ENCODE data around the gene RUVBL2. TPM values are rescaled to one million over a fixed set of nuclear protein-coding genes. Genes with fewer than 3 reads are reported as not detected.

RUVBL2 gene
- total RNA-seq, 5 donors from 2014 or later (not counting 1 experiment from before 2014, with no cell fraction given) = 20.3 to 48.7 (median 41.4) TPM

DNA sequence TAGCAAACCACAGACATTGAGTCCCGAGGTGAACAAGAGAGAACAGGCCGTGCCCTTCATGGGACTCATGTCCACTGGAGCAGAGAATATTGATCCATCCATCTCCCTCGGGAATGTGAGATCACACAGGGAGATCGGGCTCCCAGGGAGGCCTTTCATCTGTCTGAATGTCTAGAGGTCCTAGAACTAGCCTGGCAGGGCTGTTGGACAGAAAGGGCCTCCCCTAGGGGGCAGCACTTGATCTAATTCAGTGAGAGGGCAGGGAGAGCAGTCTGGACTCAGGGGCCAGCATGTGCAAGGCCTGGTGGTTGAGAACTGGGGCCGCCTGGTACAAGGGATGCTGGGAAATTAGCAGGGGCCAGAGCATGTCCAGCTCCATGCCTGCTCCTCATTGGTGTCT lies 4.3 kb downstream of the RUVBL2 start:
- H3K27me3 Mint-ChIP-seq = no peaks in the 10 kb centered on the region
- 78% methylated on average over 4 of the region's 5 CpGs for WGBS (ENCODE audit: insufficient coverage)
- H3K4me1 Mint-ChIP-seq = peaks cover 27 to 31% (median 30%) of the 10 kb centered on the region in 3 donors
- ChIA-PET CTCF (interaction anchor here in 1 of 2 donors (0.5 to 0.9 kb wide), 3 partner anchors 22 to 66 kb away, joined by 3 read pairs; no protein-coding TSS in a partner anchor), POLR2A (interaction anchor here in 1 of 2 donors (0.5 kb wide), 1 partner anchor 25 kb away, joined by 4 read pairs; no protein-coding TSS in a partner anchor)
- Histone ChIP-seq H3K27me3 (replicated peaks in 1 of 2; ENCODE audit: control insufficient read depth in 2 of 2, extremely low read depth in 1 of 2, insufficient read depth in 2 of 2, low read length in 1 of 2) (no peaks in the 10 kb centered on the region), H3K36me3 (ENCODE audit: control insufficient read depth in 2 of 2, extremely low read depth in 1 of 2, insufficient read depth in 1 of 2, low read length in 1 of 2) (peaks cover 0 to 4% of the 10 kb centered on the region in 2 donors), H3K27ac (ENCODE audit: low read length) (no peak overlapping the region), H3K4me1 (ENCODE audit: control insufficient read depth in 1 of 2, extremely low read depth in 1 of 2, insufficient read depth in 2 of 2, low read length in 2 of 2) (peaks cover 3 to 25% of the 10 kb centered on the region in 2 experiments), H3K9me3 (no peaks in the 10 kb centered on the region), H3K4me3 (ENCODE audit: control insufficient read depth in 1 of 2, extremely low read depth in 1 of 2, low read length in 1 of 2) (no peak overlapping the region)
- no peak overlapping the region for H3K27ac Mint-ChIP-seq
- ATAC-seq (replicated peaks in 1 of 4) (no peak), DNase-seq (peak in 20 of 35 experiments; percentile 20 to 55 (median 34))
- H3K9me3 Mint-ChIP-seq = no peaks in the 10 kb centered on the region
- no peak overlapping the region for H3K4me3 Mint-ChIP-seq
- H3K36me3 Mint-ChIP-seq = peaks cover 5% of the 10 kb centered on the region

DNA sequence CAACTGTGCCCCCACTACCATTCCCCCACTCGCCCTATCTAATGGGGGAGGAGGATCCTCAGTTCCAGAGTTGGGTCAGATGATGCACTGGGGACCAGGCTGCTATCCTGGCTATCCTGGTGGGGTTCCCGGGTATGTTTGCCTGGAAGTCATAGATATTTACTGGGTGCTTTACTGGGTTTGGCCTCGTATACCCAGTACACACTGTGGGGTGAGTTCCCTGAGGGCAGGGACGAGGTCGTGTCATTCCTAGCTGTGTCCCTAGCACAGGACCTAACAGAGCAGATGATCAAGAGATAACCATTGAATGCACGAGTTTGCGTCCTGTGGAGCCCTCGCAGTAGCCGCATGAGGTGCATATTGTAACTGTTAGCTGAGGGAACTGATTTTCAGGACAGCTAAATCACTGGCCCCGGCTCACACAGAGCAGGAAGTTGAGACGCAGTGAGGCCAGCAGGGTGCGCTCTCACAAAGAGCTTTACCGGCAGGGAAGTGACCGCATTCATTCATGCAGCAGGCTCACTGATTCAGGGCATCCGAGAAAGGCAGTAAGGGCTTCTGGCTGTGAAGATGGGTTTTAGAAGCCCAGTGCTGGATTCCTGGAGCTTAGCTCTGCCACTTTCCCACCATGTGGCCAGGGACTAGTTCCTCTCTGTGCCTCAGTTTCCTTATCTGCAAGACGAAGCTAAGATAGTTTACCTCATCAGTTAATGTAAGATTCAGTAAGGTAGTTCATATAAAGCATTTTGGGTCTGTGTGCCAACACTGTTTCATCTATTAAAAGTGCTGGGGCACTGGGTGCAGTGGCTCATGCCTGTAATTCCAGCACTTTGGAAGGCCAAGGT lies 6.0 kb downstream of the RUVBL2 start:
- Histone ChIP-seq H3K27me3 (replicated peaks in 1 of 2; ENCODE audit: control insufficient read depth in 2 of 2, extremely low read depth in 1 of 2, insufficient read depth in 2 of 2, low read length in 1 of 2) (no peaks in the 10 kb centered on the region), H3K9me3 (no peaks in the 10 kb centered on the region), H3K4me1 (ENCODE audit: control insufficient read depth in 1 of 2, extremely low read depth in 1 of 2, insufficient read depth in 2 of 2, low read length in 2 of 2) (peaks cover 0 to 15% of the 10 kb centered on the region in 2 experiments), H3K36me3 (ENCODE audit: control insufficient read depth in 2 of 2, extremely low read depth in 1 of 2, insufficient read depth in 1 of 2, low read length in 1 of 2) (peaks cover 4 to 18% of the 10 kb centered on the region in 2 donors), H3K27ac (ENCODE audit: low read length) (no peak overlapping the region), H3K4me3 (ENCODE audit: control insufficient read depth in 1 of 2, extremely low read depth in 1 of 2, low read length in 1 of 2) (no peak overlapping the region)
- H3K36me3 Mint-ChIP-seq = peaks cover 11% of the 10 kb centered on the region
- no peak overlapping the region for H3K27ac Mint-ChIP-seq
- no peaks in the 10 kb centered on the region for H3K27me3 Mint-ChIP-seq
- POLR2A ChIA-PET = interaction anchor here in 1 of 2 donors (0.5 to 0.6 kb wide), 2 partner anchors 92 to 354 kb away, joined by 4 to 12 read pairs; no protein-coding TSS in a partner anchor
- CTCF ChIA-PET = interaction anchor here (0.6 to 1.6 kb wide), 6 partner anchors 9 to 199 kb away, joined by 3 to 7 read pairs (median 5); partner anchors contain the start of gene HSD17B14 (in 1 of the 2)
- DNase-seq (peak; percentile 42 to 76 (median 63)), ATAC-seq (replicated peaks in 1 of 4) (peak; percentile 75 to 89 (median 84))
- peaks cover 15 to 21% (median 20%) of the 10 kb centered on the region in 3 donors for H3K4me1 Mint-ChIP-seq
- no peak overlapping the region for H3K4me3 Mint-ChIP-seq
- no peaks in the 10 kb centered on the region for H3K9me3 Mint-ChIP-seq
- 71% methylated on average over 14 of the region's 16 CpGs for WGBS (ENCODE audit: insufficient coverage)

GRCh38 chr19:49004133-49004532 lies 10.4 kb downstream of the RUVBL2 start:
- no peaks in the 10 kb centered on the region for H3K9me3 Mint-ChIP-seq
- ATAC-seq (replicated peaks in 1 of 4) = no peak
- ChIA-PET CTCF (interaction anchor here (0.6 to 0.7 kb wide), 3 partner anchors 22 to 111 kb away, joined by 4 to 5 read pairs (median 4); no protein-coding TSS in a partner anchor), POLR2A (no interaction called here)
- H3K4me1 ChIP-seq (ENCODE audit: control insufficient read depth in 1 of 2, extremely low read depth in 1 of 2, insufficient read depth in 2 of 2, low read length in 2 of 2) = peaks cover 0 to 9% of the 10 kb centered on the region in 2 experiments
- whole genome bisulfite sequencing (ENCODE audit: insufficient coverage) = 98% methylated on average over 14 of the region's 15 CpGs
- H3K36me3 ChIP-seq (ENCODE audit: control insufficient read depth in 2 of 2, extremely low read depth in 1 of 2, insufficient read depth in 1 of 2, low read length in 1 of 2) = peaks cover 10 to 42% of the 10 kb centered on the region in 2 donors
- peaks cover 23% of the 10 kb centered on the region for H3K36me3 Mint-ChIP-seq
- no peaks in the 10 kb centered on the region for H3K27me3 ChIP-seq (replicated peaks in 1 of 2; ENCODE audit: control insufficient read depth in 2 of 2, extremely low read depth in 1 of 2, insufficient read depth in 2 of 2, low read length in 1 of 2)
- H3K27ac ChIP-seq (ENCODE audit: low read length) = no peak overlapping the region
- no peak for DNase-seq
- H3K27ac Mint-ChIP-seq = no peak overlapping the region
- H3K27me3 Mint-ChIP-seq = no peaks in the 10 kb centered on the region
- H3K9me3 ChIP-seq = no peaks in the 10 kb centered on the region
- H3K4me3 Mint-ChIP-seq = no peak overlapping the region
- H3K4me3 ChIP-seq (ENCODE audit: control insufficient read depth in 1 of 2, extremely low read depth in 1 of 2, low read length in 1 of 2) = no peak overlapping the region
- peaks cover 0 to 10% (median 7%) of the 10 kb centered on the region in 3 donors for H3K4me1 Mint-ChIP-seq

- H3K36me3 ChIP-seq (ENCODE audit: control insufficient read depth in 2 of 2, extremely low read depth in 1 of 2, insufficient read depth in 1 of 2, low read length in 1 of 2) = peaks cover 13 to 44% of the 10 kb centered on the region in 2 donors
- no peak overlapping the region for H3K4me3 ChIP-seq (ENCODE audit: control insufficient read depth in 1 of 2, extremely low read depth in 1 of 2, low read length in 1 of 2)
- ATAC-seq (replicated peaks in 1 of 4) = no peak
- CTCF ChIA-PET = no interaction called here
- Mint-ChIP-seq H3K36me3 (peaks cover 17% of the 10 kb centered on the region), H3K27me3 (no peaks in the 10 kb centered on the region), H3K4me1 (peaks cover 0 to under 1% (median under 1%) of the 10 kb centered on the region in 3 donors), H3K4me3 (no peak overlapping the region), H3K27ac (no peak overlapping the region), H3K9me3 (no peaks in the 10 kb centered on the region)
- H3K27ac ChIP-seq (ENCODE audit: low read length) = no peak overlapping the region
- POLR2A ChIA-PET = interaction anchor here in 1 of 2 donors (0.6 kb wide), 1 partner anchor 99 kb away, joined by 5 read pairs; no protein-coding TSS in a partner anchor
- H3K9me3 ChIP-seq = no peaks in the 10 kb centered on the region
- H3K4me1 ChIP-seq (ENCODE audit: control insufficient read depth in 1 of 2, extremely low read depth in 1 of 2, insufficient read depth in 2 of 2, low read length in 2 of 2) = no peaks in the 10 kb centered on the region
- no peak for DNase-seq
- H3K27me3 ChIP-seq (replicated peaks in 1 of 2; ENCODE audit: control insufficient read depth in 2 of 2, extremely low read depth in 1 of 2, insufficient read depth in 2 of 2, low read length in 1 of 2) = no peaks in the 10 kb centered on the region
- 98% methylated on average over 3 of the region's 7 CpGs for WGBS (ENCODE audit: insufficient coverage)
Measured at GRCh38 chr19:49004964-49005614, 11.4 kb downstream of the RUVBL2 start.

GRCh38 chr19:49006905-49007304 lies 13.2 kb downstream of the RUVBL2 start:
- Histone ChIP-seq H3K27ac (ENCODE audit: low read length) (no peak overlapping the region), H3K4me3 (ENCODE audit: control insufficient read depth in 1 of 2, extremely low read depth in 1 of 2, low read length in 1 of 2) (no peak overlapping the region), H3K9me3 (no peaks in the 10 kb centered on the region), H3K36me3 (ENCODE audit: control insufficient read depth in 2 of 2, extremely low read depth in 1 of 2, insufficient read depth in 1 of 2, low read length in 1 of 2) (peaks cover 25 to 48% of the 10 kb centered on the region in 2 donors), H3K4me1 (ENCODE audit: control insufficient read depth in 1 of 2, extremely low read depth in 1 of 2, insufficient read depth in 2 of 2, low read length in 2 of 2) (no peaks in the 10 kb centered on the region), H3K27me3 (replicated peaks in 1 of 2; ENCODE audit: control insufficient read depth in 2 of 2, extremely low read depth in 1 of 2, insufficient read depth in 2 of 2, low read length in 1 of 2) (no peaks in the 10 kb centered on the region)
- Mint-ChIP-seq H3K36me3 (peaks cover 20% of the 10 kb centered on the region), H3K9me3 (no peaks in the 10 kb centered on the region), H3K4me3 (no peak overlapping the region), H3K4me1 (no peaks in the 10 kb centered on the region), H3K27me3 (no peaks in the 10 kb centered on the region), H3K27ac (no peak overlapping the region)
- ATAC-seq (replicated peaks in 1 of 4) = no peak
- CTCF ChIA-PET = no interaction called here
- no peak for DNase-seq
- POLR2A ChIA-PET = no interaction called here
- 97% methylated on average over 22 of the region's 22 CpGs for WGBS (ENCODE audit: insufficient coverage)

GRCh38 chr19:49009828-49010227 lies 16.1 kb downstream of the RUVBL2 start:
- 96% methylated on average over 18 of the region's 18 CpGs for WGBS (ENCODE audit: insufficient coverage)
- Histone ChIP-seq H3K9me3 (no peaks in the 10 kb centered on the region), H3K27ac (ENCODE audit: low read length) (no peak overlapping the region), H3K36me3 (ENCODE audit: control insufficient read depth in 2 of 2, extremely low read depth in 1 of 2, insufficient read depth in 1 of 2, low read length in 1 of 2) (peaks cover 23 to 36% of the 10 kb centered on the region in 2 donors), H3K4me1 (ENCODE audit: control insufficient read depth in 1 of 2, extremely low read depth in 1 of 2, insufficient read depth in 2 of 2, low read length in 2 of 2) (no peaks in the 10 kb centered on the region), H3K4me3 (ENCODE audit: control insufficient read depth in 1 of 2, extremely low read depth in 1 of 2, low read length in 1 of 2) (no peak overlapping the region), H3K27me3 (replicated peaks in 1 of 2; ENCODE audit: control insufficient read depth in 2 of 2, extremely low read depth in 1 of 2, insufficient read depth in 2 of 2, low read length in 1 of 2) (no peaks in the 10 kb centered on the region)
- Mint-ChIP-seq H3K9me3 (no peaks in the 10 kb centered on the region), H3K36me3 (peaks cover 15% of the 10 kb centered on the region), H3K4me3 (no peak overlapping the region), H3K27me3 (no peaks in the 10 kb centered on the region), H3K4me1 (no peaks in the 10 kb centered on the region), H3K27ac (no peak overlapping the region)
- no peak for DNase-seq
- ChIA-PET CTCF (interaction anchor here in 1 of 2 donors (1.0 kb wide), 1 partner anchor 16 kb away, joined by 3 read pairs; the partner anchor contains the start of genes GYS1 and RUVBL2), POLR2A (no interaction called here)
- ATAC-seq (replicated peaks in 1 of 4) = peak in 1 of 4 experiments; percentile 11
